ENCODE data around the gene KDM5C.

KDM5C gene

GRCh38 chrX:53249408-53250042 lies 24.5 kb upstream of the KDM5C start:
- no peak for DNase-seq

- DNase-seq: no peak
These were observed 22.9 kb upstream of the KDM5C start for GRCh38 chrX:53247928-53248327.

GRCh38 chrX:53246231-53246630 lies 21.2 kb upstream of the KDM5C start:
- no peak for DNase-seq

GRCh38 chrX:53244610-53245009 lies 19.6 kb upstream of the KDM5C start:
- DNase-seq: no peak

GRCh38 chrX:53242310-53242709 lies 17.3 kb upstream of the KDM5C start:
- DNase-seq: no peak

- DNase-seq: no peak
These were observed 16.6 kb upstream of the KDM5C start for GRCh38 chrX:53241558-53241957.

- peak; percentile 70 for DNase-seq
These were observed 14.5 kb upstream of the KDM5C start for GRCh38 chrX:53239474-53239873.

- DNase-seq: no peak
These were observed 12.0 kb upstream of the KDM5C start for GRCh38 chrX:53237056-53237455.

- no peak for DNase-seq
These were observed 11.1 kb upstream of the KDM5C start for GRCh38 chrX:53236025-53236679.

- DNase-seq: no peak
These were observed 10.6 kb upstream of the KDM5C start for GRCh38 chrX:53235566-53235965.

GRCh38 chrX:53234484-53234883 lies 9.5 kb upstream of the KDM5C start:
- no peak for DNase-seq

GRCh38 chrX:53233536-53233935 lies 8.5 kb upstream of the KDM5C start:
- no peak for DNase-seq

GRCh38 chrX:53230116-53230515 lies 5.1 kb upstream of the KDM5C start:
- no peak for DNase-seq

- no peak for DNase-seq
These were observed 2.3 kb upstream of the KDM5C start for GRCh38 chrX:53227224-53227765.

GRCh38 chrX:53223955-53224859 lies 800 bp downstream of the KDM5C start:
- no peak for DNase-seq

GRCh38 chrX:53223068-53223693 lies 1.8 kb downstream of the KDM5C start:
- no peak for DNase-seq

- DNase-seq: no peak
These were observed 13.5 kb downstream of the KDM5C start for GRCh38 chrX:53211391-53211978.

GRCh38 chrX:53196678-53197077 lies 28.3 kb downstream of the KDM5C start:
- no peak for DNase-seq

- DNase-seq: no peak
These were observed 29.6 kb downstream of the KDM5C start for GRCh38 chrX:53195401-53195800.

- DNase-seq: no peak
These were observed 30.7 kb downstream of the KDM5C start for GRCh38 chrX:53194308-53194707.

- DNase-seq: no peak
These were observed 31.9 kb downstream of the KDM5C start for GRCh38 chrX:53193093-53193492.

GRCh38 chrX:53190363-53190960 lies 34.5 kb downstream of the KDM5C start:
- no peak for DNase-seq

Measured in activated CD8-positive, alpha-beta memory T cell treated with anti-CD3 and anti-CD28 coated beads, Interleukin-2, amount 50 U/mL, for 4 hours (primary cell).